GM19467 (cell line): ENCODE results near the gene ZNF124.
"Not testable (repeated sequence)": the region's sequence is repeated elsewhere in the genome, so short reads cannot be mapped to it uniquely, and the experiment has no call there.

Experiments used
- ATAC-seq: cut with Tn5 transposase; IDR thresholded peaks from one replicate; pipeline ENCODE4 v1.9.1; 2021; ENCODE audit warnings: mild to moderate bottlenecking, moderate library complexity; ENCODE audit not compliant: unreplicated experiment

ZNF124 gene

GRCh38 chr1:247173431-247173830 lies 1.6 kb upstream of the ZNF124 start:
- ATAC-seq = no peak

DNA sequence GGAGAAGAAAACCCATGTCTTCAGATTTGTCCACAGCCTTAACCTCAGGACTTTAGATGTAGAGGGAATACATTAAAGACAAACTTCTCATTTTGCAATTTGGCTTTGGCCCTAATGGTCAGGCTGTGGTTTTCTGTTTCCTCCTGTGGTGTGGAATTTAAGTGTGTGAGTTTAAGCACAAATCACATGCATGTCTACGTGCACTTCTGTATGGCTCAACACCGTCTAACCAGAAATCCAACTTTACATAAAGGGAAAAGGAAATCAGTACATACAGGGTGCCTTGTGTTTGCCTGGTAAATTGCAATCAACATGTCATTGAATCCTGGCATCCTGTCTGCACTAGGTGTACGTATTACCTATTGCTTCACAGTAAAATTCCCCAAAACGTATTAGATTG lies 1.2 kb upstream of the ZNF124 start:
- no peak for ATAC-seq

GRCh38 chr1:247171443-247171842 lies 377 bp downstream of the ZNF124 start:
- peak; percentile 47 for ATAC-seq

GRCh38 chr1:247165674-247166073 lies 6.1 kb downstream of the ZNF124 start:
- no peak for ATAC-seq

- ATAC-seq = no peak
Observed at GRCh38 chr1:247164694-247165093, 7.1 kb downstream of the ZNF124 start.

DNA sequence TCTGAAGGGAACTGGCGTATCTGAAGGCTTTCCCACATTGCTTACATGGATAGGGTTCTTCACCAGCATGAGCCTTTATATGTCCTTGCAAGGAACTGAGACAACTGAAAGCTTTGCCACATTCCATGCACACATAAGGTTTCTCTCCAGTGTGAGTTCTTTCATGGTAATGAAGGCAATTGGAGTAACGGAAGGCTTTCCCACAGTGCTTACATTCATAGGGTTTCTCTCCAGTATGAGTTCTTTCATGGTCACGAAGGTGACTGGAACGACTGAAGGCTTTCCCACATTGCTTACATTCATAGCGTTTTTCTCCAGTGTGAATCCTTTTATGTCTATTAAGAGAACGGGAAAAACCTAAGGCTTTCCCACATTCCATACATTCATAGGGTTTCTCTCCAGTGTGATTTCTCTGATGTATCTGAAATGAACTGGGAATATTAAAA lies 15.0 kb downstream of the ZNF124 start:
- no peak for ATAC-seq

DNA sequence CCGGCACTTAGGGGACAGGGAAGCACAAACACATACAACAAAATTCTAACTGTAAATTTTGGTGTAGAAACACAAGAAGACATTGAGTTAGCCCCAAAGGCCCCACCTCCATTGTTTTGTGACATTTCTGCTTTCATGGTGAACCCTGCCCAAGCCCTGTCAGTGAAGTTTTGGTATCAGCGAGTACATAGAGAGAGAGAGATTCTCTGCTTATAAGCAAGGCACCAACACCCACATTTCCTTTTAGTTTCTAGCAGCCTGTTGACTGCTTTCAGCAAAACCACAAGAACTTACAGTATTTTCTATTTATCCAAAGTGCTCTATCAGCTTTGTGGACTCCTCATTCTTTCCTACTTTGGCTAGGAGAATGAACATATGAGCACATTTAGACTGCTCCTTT lies 24.0 kb downstream of the ZNF124 start:
- no peak for ATAC-seq

DNA sequence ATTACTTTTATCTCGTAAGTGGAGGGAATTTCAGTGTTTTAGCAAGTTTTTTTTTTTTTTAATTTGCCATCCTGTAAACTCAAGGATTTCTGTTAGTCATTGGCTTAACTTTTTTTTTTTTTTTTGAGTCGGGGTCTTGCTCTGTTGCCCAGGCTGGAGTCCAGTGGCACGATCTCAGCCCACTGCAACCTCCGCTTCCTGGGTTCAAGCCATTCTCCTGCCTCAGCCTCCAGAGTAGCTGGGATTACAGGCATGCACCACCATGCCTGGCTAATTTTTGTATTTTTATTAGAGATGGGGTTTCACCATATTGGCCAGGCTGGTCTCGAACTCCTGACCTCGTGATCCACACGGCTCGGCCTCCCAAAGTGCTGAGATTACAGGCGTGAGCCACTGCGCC lies 24.7 kb downstream of the ZNF124 start:
- ATAC-seq = not testable (repeated sequence)

DNA sequence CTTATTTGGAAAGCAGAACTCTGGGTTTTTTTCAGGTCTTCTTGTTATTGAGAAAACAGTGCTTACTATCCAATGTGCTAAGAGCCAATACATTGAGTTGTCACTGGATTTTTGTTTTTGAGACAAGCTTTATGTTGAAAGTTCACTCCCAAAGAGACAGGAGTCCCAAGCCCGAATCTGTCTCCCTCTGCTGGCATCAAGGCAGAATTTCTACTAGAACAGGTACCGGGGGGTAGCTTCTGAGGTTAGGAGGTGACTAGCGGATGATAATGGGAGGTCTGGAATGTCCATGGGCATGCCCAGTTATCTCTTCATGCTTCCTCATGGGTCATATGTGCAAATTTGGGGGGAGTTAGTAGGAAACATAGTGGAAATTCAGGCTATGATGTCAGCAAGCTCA lies 25.1 kb downstream of the ZNF124 start:
- no peak for ATAC-seq

GRCh38 chr1:247145279-247145678 lies 26.5 kb downstream of the ZNF124 start:
- ATAC-seq = no peak

DNA sequence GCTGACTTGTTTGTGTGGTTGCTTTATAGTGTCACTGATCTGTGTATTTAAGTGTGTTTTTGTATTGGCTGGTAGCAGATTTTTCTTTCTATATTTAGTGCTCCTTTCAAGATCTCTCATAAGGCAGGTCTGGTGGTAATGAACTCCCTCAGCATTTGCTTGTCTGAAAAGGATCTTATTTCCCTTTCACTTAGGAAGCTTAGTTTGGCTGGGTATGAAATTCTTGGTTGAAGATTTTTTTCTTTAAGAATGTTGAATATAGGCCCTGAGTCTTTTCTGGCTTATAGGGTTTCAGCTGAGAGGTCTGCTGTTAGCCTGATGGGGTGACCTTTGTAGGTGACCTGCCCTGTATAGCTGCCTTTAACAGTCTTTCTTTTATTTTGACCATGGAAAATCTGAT lies 32.3 kb downstream of the ZNF124 start:
- not testable (repeated sequence) for ATAC-seq

- no peak for ATAC-seq
Observed at GRCh38 chr1:247131236-247131635, 40.6 kb downstream of the ZNF124 start.

GRCh38 chr1:247127519-247128282 lies 44.1 kb downstream of the ZNF124 start:
- not testable (repeated sequence) for ATAC-seq

DNA sequence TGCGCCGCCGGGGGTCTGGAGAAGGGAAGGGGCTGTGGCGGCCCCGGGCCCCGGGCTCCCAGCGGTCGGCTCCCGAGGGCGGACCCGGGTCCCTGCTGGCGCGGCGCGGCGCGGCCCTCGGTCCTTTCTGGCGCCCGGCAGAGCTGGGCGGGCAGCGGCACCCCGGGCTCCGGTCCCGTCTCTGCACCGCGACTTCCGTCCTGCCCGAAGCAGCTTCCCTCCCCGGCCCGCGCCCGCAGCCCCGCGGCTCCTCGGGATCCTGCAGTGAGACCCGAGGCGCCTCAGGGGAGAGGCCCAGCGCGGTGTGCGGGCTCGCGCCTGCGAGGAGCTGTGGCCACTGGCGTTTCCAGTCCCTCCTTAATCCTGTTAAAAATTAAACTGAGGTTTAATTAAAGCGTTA lies 45.2 kb downstream of the ZNF124 start:
- peak; percentile 51 for ATAC-seq

DNA sequence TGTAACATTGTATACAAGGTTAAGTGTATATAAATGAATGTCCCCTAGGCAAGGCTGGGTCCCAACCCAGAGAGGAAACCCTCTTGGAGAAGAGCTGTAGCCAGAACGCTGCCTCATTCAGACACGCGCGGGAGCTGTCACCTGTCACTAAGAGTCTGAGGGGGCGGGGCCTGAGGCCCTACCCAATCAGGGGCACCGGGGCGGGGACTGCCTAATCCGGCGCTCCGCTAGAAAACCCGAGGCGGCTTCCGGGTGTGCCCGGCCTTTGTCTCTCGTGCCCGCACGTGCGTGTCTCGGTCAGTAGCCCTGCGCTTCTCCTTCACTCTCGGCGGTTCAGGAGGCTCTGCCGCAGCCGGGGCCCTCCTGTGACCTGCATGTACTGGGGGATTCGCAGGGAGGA lies 45.7 kb downstream of the ZNF124 start:
- ATAC-seq = peak; percentile 99

DNA sequence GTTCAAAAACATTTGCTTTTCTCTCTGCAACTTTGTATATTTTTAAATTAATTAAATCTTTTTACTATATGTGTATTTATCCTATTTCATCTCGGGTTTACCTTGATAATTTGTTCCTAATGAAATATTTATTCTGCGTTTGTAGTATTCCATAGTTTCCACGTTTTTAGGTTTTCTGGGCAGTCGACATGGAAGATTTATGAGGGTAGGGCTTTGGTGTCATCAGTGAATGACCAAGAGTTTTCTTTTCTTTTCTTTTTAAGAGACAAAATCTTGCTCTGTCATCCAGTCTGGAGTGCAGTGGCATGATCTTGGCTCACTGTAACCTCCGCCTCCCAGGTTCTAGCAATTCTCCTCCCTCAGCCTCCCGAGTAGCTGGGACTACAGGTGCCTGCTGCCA lies 50.4 kb downstream of the ZNF124 start:
- ATAC-seq = no peak

GRCh38 chr1:247120408-247120668 lies 51.5 kb downstream of the ZNF124 start:
- ATAC-seq = not testable (repeated sequence)

- no peak for ATAC-seq
Observed at GRCh38 chr1:247119600-247120407, 52.0 kb downstream of the ZNF124 start.

- no peak for ATAC-seq
Observed at GRCh38 chr1:247118946-247119446, 52.8 kb downstream of the ZNF124 start.

- ATAC-seq = no peak
Observed at GRCh38 chr1:247115545-247115944, 56.3 kb downstream of the ZNF124 start.

DNA sequence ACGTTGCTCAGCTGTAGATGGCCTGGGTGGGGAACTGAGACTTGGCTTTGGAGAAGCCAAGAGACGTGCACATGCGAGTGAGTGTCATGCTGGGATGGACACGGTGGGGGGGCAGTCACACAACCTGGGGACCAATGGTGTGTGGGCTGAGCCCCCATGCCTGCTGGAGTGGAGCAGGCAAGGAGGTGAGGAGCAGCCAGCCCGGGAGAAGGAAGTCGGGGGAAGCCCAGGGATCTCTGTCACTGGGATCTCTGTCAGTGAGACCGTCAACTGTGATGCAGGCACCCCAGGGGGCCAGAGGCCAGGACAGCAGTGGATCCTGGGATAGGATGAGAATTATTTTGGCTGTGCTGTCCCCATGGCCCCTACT lies 56.7 kb downstream of the ZNF124 start:
- ATAC-seq = no peak
